ENCODE data around the gene NANOS3. TPM values are rescaled to one million over a fixed set of nuclear protein-coding genes. Genes with fewer than 3 reads are reported as not detected.

NANOS3 gene
- total and polyA plus RNA-seq, 2 of the 13 experiments (the other 11 are each of a cell fraction or from before 2014, with no cell fraction given): 0.21 TPM; not detected in 1

GRCh38 chr19:13846557-13847406 is 30.2 kb upstream of the NANOS3 start (continued):
- TF ChIP-seq HIC2 (CRISPR knock-in tag; IDR thresholded peaks at IDR 0.05; ENCODE audit: low read depth): peak; percentile 88; the same call in 1 of the 2 replicates
- TF ChIP-seq ZFP41 (CRISPR knock-in tag; IDR thresholded peaks at IDR 0.05; ENCODE audit: borderline replicate concordance): 0 out of 2 replicates have a peak, but pooled peaks have one; percentile 25
- TF ChIP-seq PHF21A (CRISPR knock-in tag; IDR thresholded peaks at IDR 0.05): peak; percentile 77
- no peak for TF ChIP-seq HNRNPUL1 (IDR thresholded peaks at IDR 0.05; ENCODE audit: low read depth, low read length)
- peak; percentile 64; the same call in 1 of the 2 replicates for TF ChIP-seq ZBTB46 (CRISPR knock-in tag; IDR thresholded peaks at IDR 0.05; ENCODE audit: borderline replicate concordance)
- TF ChIP-seq ATF2 (CRISPR knock-in tag; IDR thresholded peaks at IDR 0.05): no peak; the same call in none of the 2 replicates
- peak; percentile 92 for TF ChIP-seq RFX3 (CRISPR knock-in tag; IDR thresholded peaks at IDR 0.05)
- peak; percentile 86 for TF ChIP-seq BHLHE40 (IDR thresholded peaks at IDR 0.05; ENCODE audit: low read length)
- TF ChIP-seq SNAPC2 (CRISPR knock-in tag; IDR thresholded peaks at IDR 0.05): no peak
- peak; percentile 98 for TF ChIP-seq CBFB (CRISPR knock-in tag; IDR thresholded peaks at IDR 0.05)
- peak; percentile 64 for TF ChIP-seq TEAD3 (CRISPR knock-in tag; optimal IDR thresholded peaks at IDR 0.05; ENCODE audit: borderline replicate concordance)
- TF ChIP-seq GATAD1 (CRISPR knock-in tag; IDR thresholded peaks at IDR 0.05): peak; percentile 45; the same call in 1 of the 2 replicates
- peak; percentile 18 for TF ChIP-seq RBM39 (IDR thresholded peaks at IDR 0.05; ENCODE audit: low read depth, low read length, poor library complexity, severe bottlenecking)
- no peak for TF ChIP-seq SRY (CRISPR knock-in tag; IDR thresholded peaks at IDR 0.05)
- TF ChIP-seq ZNF335 (CRISPR knock-in tag; IDR thresholded peaks at IDR 0.05): peak; percentile 36; the same call in 1 of the 2 replicates
- peak; percentile 48; the same call in 1 of the 2 replicates for TF ChIP-seq ERF (CRISPR knock-in tag; IDR thresholded peaks at IDR 0.05)
- TF ChIP-seq MNT (IDR thresholded peaks at IDR 0.05): peak; percentile 16; the same call in 1 of the 2 replicates
- no peak for TF ChIP-seq GLMP (CRISPR knock-in tag; IDR thresholded peaks at IDR 0.05; ENCODE audit: borderline replicate concordance)
- TF ChIP-seq ZFP90 (CRISPR knock-in tag; IDR thresholded peaks at IDR 0.05; ENCODE audit: borderline replicate concordance): peak; percentile 72; the same call in 1 of the 2 replicates

All from HepG2 (cell line).